SK-N-SH (cell line): ENCODE measurements around the gene EGFLAM.

Source experiments
- CHD2 ChIP-seq: fragments of 150-350 bp; IDR thresholded peaks from 2 replicates; pipeline ENCODE4 v1.6.1; 2018; ENCODE audit warnings: low read length; ENCODE audit not compliant: partially characterized antibody
- FOXJ3 ChIP-seq: sonication (generic); formaldehyde crosslinking; IDR thresholded peaks from 2 replicates; pipeline ENCODE4 v1.5.1; 2020; ENCODE audit warnings: mild to moderate bottlenecking, missing genetic modification reagents
- GATA2 ChIP-seq: sonication (generic); formaldehyde crosslinking; IDR thresholded peaks from 2 replicates; pipeline ENCODE4 v1.5.0; 2020; ENCODE audit warnings: mild to moderate bottlenecking, missing genetic modification reagents
- NFIC ChIP-seq: IDR thresholded peaks from 2 replicates; pipeline ENCODE4 v1.4.0; 2012; ENCODE audit warnings: borderline replicate concordance
- SIN3A ChIP-seq: IDR thresholded peaks from 2 replicates; pipeline ENCODE4 v1.6.1; 2012; ENCODE audit warnings: low read depth, mild to moderate bottlenecking, low read length, moderate library complexity, borderline replicate concordance
- TAF1 ChIP-seq: IDR thresholded peaks from 2 replicates; pipeline ENCODE4 v1.6.1; 2012; ENCODE audit warnings: low read depth, mild to moderate bottlenecking, low read length, moderate library complexity, borderline replicate concordance
- TF ChIP-seq, protein P1 (sequence below): fragments of 200-600 bp; sonication (generic); IDR thresholded peaks from 2 replicates; pipeline ENCODE4 v1.6.1; 2017; ENCODE audit warnings: antibody characterized with exemption, mild to moderate bottlenecking, moderate library complexity
- TF ChIP-seq, protein P2 (sequence below): fragments of 150-350 bp; IDR thresholded peaks from 2 replicates; pipeline ENCODE4 v1.6.1; 2017; ENCODE audit warnings: antibody characterized with exemption, low read length, low read depth, borderline replicate concordance
- TF ChIP-seq, protein P3 (sequence below): IDR thresholded peaks from 2 replicates; pipeline ENCODE4 v1.4.0; 2012; ENCODE audit warnings: low read depth
- TF ChIP-seq, protein P4 (sequence below): IDR thresholded peaks from 2 replicates; pipeline ENCODE4 v1.6.1; 2012; ENCODE audit warnings: mild to moderate bottlenecking, low read depth, low read length, moderate library complexity

DNA sequence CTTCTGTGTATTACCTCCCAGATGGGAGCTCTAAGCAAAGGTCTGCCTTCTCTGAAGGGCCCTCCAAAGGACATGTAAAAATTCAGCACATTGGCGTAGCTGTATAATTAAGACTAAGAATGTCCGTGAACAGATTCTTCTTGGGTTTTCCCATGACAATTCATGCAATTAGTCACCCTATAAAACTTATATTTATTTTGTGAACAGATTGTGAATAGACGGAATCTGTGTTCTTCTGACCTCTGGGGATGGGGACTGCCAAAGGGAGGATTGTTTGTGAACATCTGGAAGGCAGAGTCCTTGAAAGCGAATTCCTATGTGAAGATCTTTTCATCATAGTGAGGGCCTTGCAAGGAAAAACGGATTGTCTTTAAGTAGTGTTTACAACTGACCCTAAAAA lies 111.3 kb downstream of the EGFLAM start:
- TF ChIP-seq, protein P1, sequence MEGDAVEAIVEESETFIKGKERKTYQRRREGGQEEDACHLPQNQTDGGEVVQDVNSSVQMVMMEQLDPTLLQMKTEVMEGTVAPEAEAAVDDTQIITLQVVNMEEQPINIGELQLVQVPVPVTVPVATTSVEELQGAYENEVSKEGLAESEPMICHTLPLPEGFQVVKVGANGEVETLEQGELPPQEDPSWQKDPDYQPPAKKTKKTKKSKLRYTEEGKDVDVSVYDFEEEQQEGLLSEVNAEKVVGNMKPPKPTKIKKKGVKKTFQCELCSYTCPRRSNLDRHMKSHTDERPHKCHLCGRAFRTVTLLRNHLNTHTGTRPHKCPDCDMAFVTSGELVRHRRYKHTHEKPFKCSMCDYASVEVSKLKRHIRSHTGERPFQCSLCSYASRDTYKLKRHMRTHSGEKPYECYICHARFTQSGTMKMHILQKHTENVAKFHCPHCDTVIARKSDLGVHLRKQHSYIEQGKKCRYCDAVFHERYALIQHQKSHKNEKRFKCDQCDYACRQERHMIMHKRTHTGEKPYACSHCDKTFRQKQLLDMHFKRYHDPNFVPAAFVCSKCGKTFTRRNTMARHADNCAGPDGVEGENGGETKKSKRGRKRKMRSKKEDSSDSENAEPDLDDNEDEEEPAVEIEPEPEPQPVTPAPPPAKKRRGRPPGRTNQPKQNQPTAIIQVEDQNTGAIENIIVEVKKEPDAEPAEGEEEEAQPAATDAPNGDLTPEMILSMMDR = no peak
- no peak for TF ChIP-seq FOXJ3 (CRISPR knock-in tag)
- TF ChIP-seq NFIC = no peak
- TF ChIP-seq, protein P2, sequence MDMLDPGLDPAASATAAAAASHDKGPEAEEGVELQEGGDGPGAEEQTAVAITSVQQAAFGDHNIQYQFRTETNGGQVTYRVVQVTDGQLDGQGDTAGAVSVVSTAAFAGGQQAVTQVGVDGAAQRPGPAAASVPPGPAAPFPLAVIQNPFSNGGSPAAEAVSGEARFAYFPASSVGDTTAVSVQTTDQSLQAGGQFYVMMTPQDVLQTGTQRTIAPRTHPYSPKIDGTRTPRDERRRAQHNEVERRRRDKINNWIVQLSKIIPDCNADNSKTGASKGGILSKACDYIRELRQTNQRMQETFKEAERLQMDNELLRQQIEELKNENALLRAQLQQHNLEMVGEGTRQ = no peak
- no peak for TF ChIP-seq GATA2 (CRISPR knock-in tag)
- TF ChIP-seq, protein P3, sequence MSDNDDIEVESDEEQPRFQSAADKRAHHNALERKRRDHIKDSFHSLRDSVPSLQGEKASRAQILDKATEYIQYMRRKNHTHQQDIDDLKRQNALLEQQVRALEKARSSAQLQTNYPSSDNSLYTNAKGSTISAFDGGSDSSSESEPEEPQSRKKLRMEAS = no peak
- no peak for TF ChIP-seq SIN3A
- TF ChIP-seq TAF1 = no peak
- TF ChIP-seq, protein P4, sequence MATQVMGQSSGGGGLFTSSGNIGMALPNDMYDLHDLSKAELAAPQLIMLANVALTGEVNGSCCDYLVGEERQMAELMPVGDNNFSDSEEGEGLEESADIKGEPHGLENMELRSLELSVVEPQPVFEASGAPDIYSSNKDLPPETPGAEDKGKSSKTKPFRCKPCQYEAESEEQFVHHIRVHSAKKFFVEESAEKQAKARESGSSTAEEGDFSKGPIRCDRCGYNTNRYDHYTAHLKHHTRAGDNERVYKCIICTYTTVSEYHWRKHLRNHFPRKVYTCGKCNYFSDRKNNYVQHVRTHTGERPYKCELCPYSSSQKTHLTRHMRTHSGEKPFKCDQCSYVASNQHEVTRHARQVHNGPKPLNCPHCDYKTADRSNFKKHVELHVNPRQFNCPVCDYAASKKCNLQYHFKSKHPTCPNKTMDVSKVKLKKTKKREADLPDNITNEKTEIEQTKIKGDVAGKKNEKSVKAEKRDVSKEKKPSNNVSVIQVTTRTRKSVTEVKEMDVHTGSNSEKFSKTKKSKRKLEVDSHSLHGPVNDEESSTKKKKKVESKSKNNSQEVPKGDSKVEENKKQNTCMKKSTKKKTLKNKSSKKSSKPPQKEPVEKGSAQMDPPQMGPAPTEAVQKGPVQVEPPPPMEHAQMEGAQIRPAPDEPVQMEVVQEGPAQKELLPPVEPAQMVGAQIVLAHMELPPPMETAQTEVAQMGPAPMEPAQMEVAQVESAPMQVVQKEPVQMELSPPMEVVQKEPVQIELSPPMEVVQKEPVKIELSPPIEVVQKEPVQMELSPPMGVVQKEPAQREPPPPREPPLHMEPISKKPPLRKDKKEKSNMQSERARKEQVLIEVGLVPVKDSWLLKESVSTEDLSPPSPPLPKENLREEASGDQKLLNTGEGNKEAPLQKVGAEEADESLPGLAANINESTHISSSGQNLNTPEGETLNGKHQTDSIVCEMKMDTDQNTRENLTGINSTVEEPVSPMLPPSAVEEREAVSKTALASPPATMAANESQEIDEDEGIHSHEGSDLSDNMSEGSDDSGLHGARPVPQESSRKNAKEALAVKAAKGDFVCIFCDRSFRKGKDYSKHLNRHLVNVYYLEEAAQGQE = no peak
- no peak for TF ChIP-seq CHD2
